Measurements from ENCODE around the gene KCNIP4.

DNA sequence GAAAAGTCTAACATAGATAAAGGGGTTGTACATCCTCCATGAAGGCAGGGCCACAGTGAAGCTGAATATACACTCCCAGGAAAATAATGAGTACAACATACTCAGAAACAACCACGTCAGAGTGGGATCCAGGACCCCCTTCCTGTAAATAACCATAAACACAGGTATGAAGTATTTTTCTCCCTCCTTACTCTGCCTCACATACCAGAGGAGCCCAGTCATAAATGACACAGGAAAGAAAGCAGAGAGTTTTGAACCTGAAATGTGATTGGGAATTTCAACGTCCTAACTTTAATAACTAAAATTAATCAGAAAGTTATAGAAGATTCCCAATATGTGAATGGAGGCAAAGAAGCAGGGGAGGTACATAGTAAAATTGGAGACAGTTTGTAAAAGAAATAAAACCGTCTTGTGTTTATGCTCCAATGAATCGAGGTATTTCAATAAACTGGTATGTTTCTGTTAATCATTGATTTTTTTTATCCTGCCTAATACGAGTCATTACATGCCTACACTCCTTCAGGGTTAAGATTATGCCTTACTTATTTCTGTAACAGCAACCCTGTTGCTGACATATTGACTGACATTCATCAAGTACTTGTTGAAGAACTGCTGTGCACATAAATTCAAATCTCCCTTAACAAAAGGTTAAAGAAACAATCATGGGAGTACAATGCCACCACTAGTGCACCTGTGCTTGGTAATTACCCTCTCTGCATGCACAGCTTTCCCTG, 431.3 kb downstream of the KCNIP4 start:
- TF ChIP-seq CHD1 (IDR thresholded peaks at IDR 0.05; ENCODE audit: low read length) (no peak), MTA2 (IDR thresholded peaks at IDR 0.05; ENCODE audit: low read depth) (no peak), SPI1 (IDR thresholded peaks at IDR 0.05; ENCODE audit: borderline replicate concordance, low read depth, low read length) (no peak), PHTF2 (CRISPR knock-in tag; IDR thresholded peaks at IDR 0.05) (no peak), SNRNP70 (optimal IDR thresholded peaks at IDR 0.05; ENCODE audit: low read depth, low read length) (no peak), ZNF431 (CRISPR knock-in tag; IDR thresholded peaks at IDR 0.05) (no peak), HDAC2 (IDR thresholded peaks at IDR 0.05) (no peak), KDM1A (IDR thresholded peaks at IDR 0.05) (no peak), DIDO1 (tag; IDR thresholded peaks at IDR 0.05; ENCODE audit: low read depth) (no peak), JUN (IDR thresholded peaks at IDR 0.05; ENCODE audit: borderline replicate concordance, low read depth, low read length) (no peak), JUN (CRISPR knock-in tag; IDR thresholded peaks at IDR 0.05; ENCODE audit: borderline replicate concordance) (no peak)
- TF ChIP-seq, protein P1, sequence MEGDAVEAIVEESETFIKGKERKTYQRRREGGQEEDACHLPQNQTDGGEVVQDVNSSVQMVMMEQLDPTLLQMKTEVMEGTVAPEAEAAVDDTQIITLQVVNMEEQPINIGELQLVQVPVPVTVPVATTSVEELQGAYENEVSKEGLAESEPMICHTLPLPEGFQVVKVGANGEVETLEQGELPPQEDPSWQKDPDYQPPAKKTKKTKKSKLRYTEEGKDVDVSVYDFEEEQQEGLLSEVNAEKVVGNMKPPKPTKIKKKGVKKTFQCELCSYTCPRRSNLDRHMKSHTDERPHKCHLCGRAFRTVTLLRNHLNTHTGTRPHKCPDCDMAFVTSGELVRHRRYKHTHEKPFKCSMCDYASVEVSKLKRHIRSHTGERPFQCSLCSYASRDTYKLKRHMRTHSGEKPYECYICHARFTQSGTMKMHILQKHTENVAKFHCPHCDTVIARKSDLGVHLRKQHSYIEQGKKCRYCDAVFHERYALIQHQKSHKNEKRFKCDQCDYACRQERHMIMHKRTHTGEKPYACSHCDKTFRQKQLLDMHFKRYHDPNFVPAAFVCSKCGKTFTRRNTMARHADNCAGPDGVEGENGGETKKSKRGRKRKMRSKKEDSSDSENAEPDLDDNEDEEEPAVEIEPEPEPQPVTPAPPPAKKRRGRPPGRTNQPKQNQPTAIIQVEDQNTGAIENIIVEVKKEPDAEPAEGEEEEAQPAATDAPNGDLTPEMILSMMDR (IDR thresholded peaks at IDR 0.05 in 2 of 3, conservative IDR thresholded peaks at IDR 0.05 in 1 of 3; ENCODE audit: insufficient read depth in 2 of 3, low read depth in 1 of 3, low read length in 3 of 3) = no peak
- TF ChIP-seq, protein P2, sequence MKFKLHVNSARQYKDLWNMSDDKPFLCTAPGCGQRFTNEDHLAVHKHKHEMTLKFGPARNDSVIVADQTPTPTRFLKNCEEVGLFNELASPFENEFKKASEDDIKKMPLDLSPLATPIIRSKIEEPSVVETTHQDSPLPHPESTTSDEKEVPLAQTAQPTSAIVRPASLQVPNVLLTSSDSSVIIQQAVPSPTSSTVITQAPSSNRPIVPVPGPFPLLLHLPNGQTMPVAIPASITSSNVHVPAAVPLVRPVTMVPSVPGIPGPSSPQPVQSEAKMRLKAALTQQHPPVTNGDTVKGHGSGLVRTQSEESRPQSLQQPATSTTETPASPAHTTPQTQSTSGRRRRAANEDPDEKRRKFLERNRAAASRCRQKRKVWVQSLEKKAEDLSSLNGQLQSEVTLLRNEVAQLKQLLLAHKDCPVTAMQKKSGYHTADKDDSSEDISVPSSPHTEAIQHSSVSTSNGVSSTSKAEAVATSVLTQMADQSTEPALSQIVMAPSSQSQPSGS (CRISPR knock-in tag; IDR thresholded peaks at IDR 0.05) = no peak
- TF ChIP-seq, protein P3, sequence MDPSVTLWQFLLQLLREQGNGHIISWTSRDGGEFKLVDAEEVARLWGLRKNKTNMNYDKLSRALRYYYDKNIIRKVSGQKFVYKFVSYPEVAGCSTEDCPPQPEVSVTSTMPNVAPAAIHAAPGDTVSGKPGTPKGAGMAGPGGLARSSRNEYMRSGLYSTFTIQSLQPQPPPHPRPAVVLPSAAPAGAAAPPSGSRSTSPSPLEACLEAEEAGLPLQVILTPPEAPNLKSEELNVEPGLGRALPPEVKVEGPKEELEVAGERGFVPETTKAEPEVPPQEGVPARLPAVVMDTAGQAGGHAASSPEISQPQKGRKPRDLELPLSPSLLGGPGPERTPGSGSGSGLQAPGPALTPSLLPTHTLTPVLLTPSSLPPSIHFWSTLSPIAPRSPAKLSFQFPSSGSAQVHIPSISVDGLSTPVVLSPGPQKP (CRISPR knock-in tag; IDR thresholded peaks at IDR 0.05) = no peak
